ENCODE results near the gene C11orf42.

C11orf42 gene

GRCh38 chr11:6260207-6260726 lies 54.9 kb downstream of the C11orf42 start:
- DNase-seq, result no peak

Measured in AML-193 (cell line).